K562 (cell line): ENCODE data around the gene EYA2.

ENCODE experiments used
- ARID3A ChIP-seq: IDR thresholded peaks from 2 replicates; pipeline ENCODE4 v1.6.1; 2012; ENCODE audit warnings: low read depth, low read length, improper control_type of control experiment, borderline replicate concordance
- CBX8 ChIP-seq: fragments of 200-600 bp; sonication (generic); IDR thresholded peaks from 2 replicates; pipeline ENCODE4 v1.6.1; 2012; ENCODE audit warnings: borderline replicate concordance, mixed run types, low read depth, mild to moderate bottlenecking, moderate library complexity, mixed read lengths, low read length, control low read depth, inconsistent platforms; ENCODE audit not compliant: poor library complexity, severe bottlenecking; ENCODE audit errors: extremely low read depth
- CHAMP1 ChIP-seq: fragments of 450-650 bp; IDR thresholded peaks from 2 replicates; pipeline ENCODE4 v1.6.1; 2016; ENCODE audit warnings: mild to moderate bottlenecking
- ELF4 ChIP-seq: fragments of 450-650 bp; formaldehyde crosslinking; IDR thresholded peaks from 2 replicates; pipeline ENCODE4 v1.4.0; 2022; ENCODE audit warnings: missing genetic modification characterization
- HSF4 ChIP-seq: fragments of 250-450 bp; sonication (Bioruptor Pico); IDR thresholded peaks from 2 replicates; pipeline ENCODE4 v2.1.2; 2022; ENCODE audit warnings: mild to moderate bottlenecking, moderate library complexity, borderline replicate concordance
- JUN ChIP-seq, 2 experiments: sonication (generic) in 1 of 2; formaldehyde crosslinking in 1 of 2; IDR thresholded peaks; 2 replicates each; pipeline versions ENCODE4 v1.6.1 to v1.8.0; 2012 to 2022; ENCODE audit warnings: borderline replicate concordance in 2 of 2, mild to moderate bottlenecking in 2 of 2, improper control_type of control experiment in 1 of 2, low read depth in 1 of 2, low read length in 1 of 2, missing genetic modification reagents in 1 of 2
- RBM22 ChIP-seq: fragments of 200-400 bp; formaldehyde crosslinking; IDR thresholded peaks from 2 replicates; pipeline ENCODE4 v1.6.1; 2018; ENCODE audit warnings: low read length, low read depth; ENCODE audit not compliant: poor library complexity, severe bottlenecking
- REST ChIP-seq, 2 experiments: fragments of 450-650 bp; formaldehyde crosslinking in 1 of 2; IDR thresholded peaks; 2 replicates each; pipeline versions ENCODE4 v1.4.0 to v1.6.1; 2014 to 2020; ENCODE audit warnings: mild to moderate bottlenecking in 2 of 2, borderline replicate concordance in 1 of 2, low read depth in 1 of 2
- SMAD4 ChIP-seq: fragments of 250-450 bp; sonication (Bioruptor Pico); conservative IDR thresholded peaks from 2 replicates; pipeline ENCODE4 v1.8.0; 2021; ENCODE audit warnings: inconsistent platforms, mild to moderate bottlenecking, moderate library complexity
- SRF ChIP-seq, 2 experiments: fragments of 250-450, 450-650 bp in 1 of 2; sonication (Bioruptor Pico) in 1 of 2; sonication (generic) in 1 of 2; formaldehyde crosslinking; IDR thresholded peaks; 2 replicates each; pipeline versions ENCODE4 v1.5.0 to v1.5.1; 2020 to 2022; ENCODE audit warnings: mild to moderate bottlenecking in 1 of 2, missing genetic modification reagents in 1 of 2
- USF1 ChIP-seq: sonication (generic); formaldehyde crosslinking; IDR thresholded peaks from 2 replicates; pipeline ENCODE4 v1.9.0; 2022; ENCODE audit warnings: mild to moderate bottlenecking, missing genetic modification reagents
- ZBTB34 ChIP-seq: fragments of 250-450 bp; sonication (Bioruptor Pico); IDR thresholded peaks from 2 replicates; pipeline ENCODE4 v1.8.0; 2021; ENCODE audit warnings: mild to moderate bottlenecking, moderate library complexity
- ZNF324 ChIP-seq: fragments of 250-450 bp; sonication (Bioruptor Pico); IDR thresholded peaks from 2 replicates; pipeline ENCODE4 v1.4.0; 2020; ENCODE audit warnings: mild to moderate bottlenecking
- TF ChIP-seq, protein P1 (sequence below), 2 experiments: fragments of 450-650 bp in 1 of 2; IDR thresholded peaks; 2 replicates each; pipeline ENCODE4 v1.6.1; 2011 to 2017; ENCODE audit warnings: low read depth in 2 of 2, antibody characterized with exemption in 1 of 2, borderline replicate concordance in 1 of 2, low read length in 1 of 2, mild to moderate bottlenecking in 1 of 2, mixed read lengths in 1 of 2; ENCODE audit not compliant: control insufficient read depth in 1 of 2

DNA sequence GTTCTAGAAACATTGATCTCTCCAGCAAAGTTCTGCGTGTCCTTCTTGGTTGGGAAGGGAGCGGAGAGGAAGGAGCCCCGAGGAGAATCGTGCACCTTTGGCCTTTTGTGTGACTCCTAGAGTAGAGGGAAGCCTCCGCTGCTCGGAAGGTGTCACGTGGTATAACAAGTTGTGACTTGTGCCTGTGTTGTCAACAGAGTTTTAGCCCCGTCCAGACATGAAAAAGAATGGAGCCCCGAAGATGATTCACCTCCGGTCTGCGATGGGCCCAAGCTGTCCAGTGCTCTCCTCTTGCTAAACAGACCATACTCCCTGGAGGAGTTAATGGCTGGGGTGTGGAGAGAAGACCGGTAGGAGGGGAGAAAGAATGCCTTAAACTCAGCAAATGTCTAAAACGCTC is 7.0 kb downstream of the EYA2 start:
- TF ChIP-seq ZNF324 (CRISPR knock-in tag) (no peak), HSF4 (no peak), RBM22 (no peak), CBX8 (no peak), SMAD4 (CRISPR knock-in tag) (no peak), SRF (CRISPR knock-in tag; IDR thresholded peaks at IDR 0.05) (no peak), ARID3A (no peak), JUN (IDR thresholded peaks at IDR 0.05; ENCODE audit: borderline replicate concordance, low read depth, low read length) (no peak), JUN (CRISPR knock-in tag; IDR thresholded peaks at IDR 0.05; ENCODE audit: borderline replicate concordance) (no peak), REST (IDR thresholded peaks at IDR 0.05; ENCODE audit: borderline replicate concordance) (no peak), REST (CRISPR knock-in tag; IDR thresholded peaks at IDR 0.05; ENCODE audit: low read depth) (no peak), CHAMP1 (no peak), USF1 (CRISPR knock-in tag) (no peak), ZBTB34 (no peak), ELF4 (CRISPR knock-in tag) (no peak)
- TF ChIP-seq, protein P1, sequence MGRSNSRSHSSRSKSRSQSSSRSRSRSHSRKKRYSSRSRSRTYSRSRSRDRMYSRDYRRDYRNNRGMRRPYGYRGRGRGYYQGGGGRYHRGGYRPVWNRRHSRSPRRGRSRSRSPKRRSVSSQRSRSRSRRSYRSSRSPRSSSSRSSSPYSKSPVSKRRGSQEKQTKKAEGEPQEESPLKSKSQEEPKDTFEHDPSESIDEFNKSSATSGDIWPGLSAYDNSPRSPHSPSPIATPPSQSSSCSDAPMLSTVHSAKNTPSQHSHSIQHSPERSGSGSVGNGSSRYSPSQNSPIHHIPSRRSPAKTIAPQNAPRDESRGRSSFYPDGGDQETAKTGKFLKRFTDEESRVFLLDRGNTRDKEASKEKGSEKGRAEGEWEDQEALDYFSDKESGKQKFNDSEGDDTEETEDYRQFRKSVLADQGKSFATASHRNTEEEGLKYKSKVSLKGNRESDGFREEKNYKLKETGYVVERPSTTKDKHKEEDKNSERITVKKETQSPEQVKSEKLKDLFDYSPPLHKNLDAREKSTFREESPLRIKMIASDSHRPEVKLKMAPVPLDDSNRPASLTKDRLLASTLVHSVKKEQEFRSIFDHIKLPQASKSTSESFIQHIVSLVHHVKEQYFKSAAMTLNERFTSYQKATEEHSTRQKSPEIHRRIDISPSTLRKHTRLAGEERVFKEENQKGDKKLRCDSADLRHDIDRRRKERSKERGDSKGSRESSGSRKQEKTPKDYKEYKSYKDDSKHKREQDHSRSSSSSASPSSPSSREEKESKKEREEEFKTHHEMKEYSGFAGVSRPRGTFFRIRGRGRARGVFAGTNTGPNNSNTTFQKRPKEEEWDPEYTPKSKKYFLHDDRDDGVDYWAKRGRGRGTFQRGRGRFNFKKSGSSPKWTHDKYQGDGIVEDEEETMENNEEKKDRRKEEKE (IDR thresholded peaks at IDR 0.05; ENCODE audit: borderline replicate concordance in 1 of 2, control insufficient read depth in 1 of 2, low read depth in 2 of 2, low read length in 1 of 2), result no peak
